H1 (cell line): Measurements from ENCODE around the gene ATOH8. TPM values are rescaled to one million over a fixed set of nuclear protein-coding genes. Genes with fewer than 3 reads are reported as not detected.

Source experiments
- JUN ChIP-seq: IDR thresholded peaks from 2 replicates; pipeline ENCODE4 v1.6.1; 2011; ENCODE audit warnings: low read depth, mild to moderate bottlenecking, improper control_type of control experiment, low read length
- PHF8 ChIP-seq: fragments of 200-600 bp; sonication (generic); conservative IDR thresholded peaks from 2 replicates; pipeline ENCODE4 v1.7.1; 2012; ENCODE audit warnings: low read depth, mild to moderate bottlenecking, inconsistent platforms, low read length, moderate library complexity
- RNF2 ChIP-seq: fragments of 200-900, 300-1000 bp; sonication (generic); IDR thresholded peaks from 2 replicates; pipeline ENCODE4 v1.7.1; 2016; ENCODE audit warnings: borderline replicate concordance, low read depth, mild to moderate bottlenecking, antibody characterized with exemption, low read length; ENCODE audit not compliant: poor library complexity, severe bottlenecking; ENCODE audit errors: missing control alignments
- polyA plus RNA-seq, 7 experiments: library from polyadenylated mRNA; depleted of rRNA in 3 of 7; stranded (reverse) in 5 of 7; unstranded in 2 of 7; fragments of >200 nt in 5 of 7; fragments of 200-250 nt in 2 of 7; gene quantifications; 1 replicate in 5 of 7; 2 replicates in 1 of 7; 4 replicates in 1 of 7; pipeline versions ENCODE4 v1.2.1 to v1.2.3, GENCODE V29; 2011 to 2013; ENCODE audit warnings: missing spikeins in 2 of 7, mixed read lengths in 2 of 7
- total RNA-seq: library from RNA; stranded (reverse); fragmentation: NEBNext Ultra II Directional; extraction: Animal tissue kit (Norgen Biotek cat#: 25700); gene quantifications from 2 replicates; pipeline ENCODE4 v1.2.1, GENCODE V29; 2021

Gene ATOH8
- total and polyA plus RNA-seq, 2 of the 8 experiments (the other 6 are each of a cell fraction or from before 2014, with no cell fraction given): 0.50 to 0.53 TPM

- no peak for TF ChIP-seq JUN
- TF ChIP-seq PHF8: no peak
- TF ChIP-seq RNF2: no peak
- TF ChIP-seq, all 59 proteins: peak for 0
Observed at GRCh38 chr2:85800586-85800985, 46.8 kb downstream of the ATOH8 start (continued).
